NB4 (cell line): ENCODE measurements around the gene TLR7.

Experiments
- CTCF ChIP-seq: IDR thresholded peaks from one replicate; pipeline ENCODE4 v1.5.1; 2012; ENCODE audit warnings: low read depth, low read length
- POLR2A ChIP-seq: IDR thresholded peaks from 2 replicates; pipeline ENCODE4 v1.6.1; 2011; ENCODE audit warnings: mild to moderate bottlenecking; ENCODE audit not compliant: insufficient read length; ENCODE audit errors: extremely low read depth

GRCh38 chrX:12903646-12904045, 36.8 kb downstream of the TLR7 start:
- TF ChIP-seq CTCF (no peak), POLR2A (no peak)
